Keratinocyte (primary cell): Measurements from ENCODE around the gene B4GAT1. TPM values are rescaled to one million over a fixed set of nuclear protein-coding genes. Genes with fewer than 3 reads are reported as not detected.

Experiments
- DNase-seq: peaks from one replicate; pipeline ENCODE4 v3.0.0-alpha.2; 2011; ENCODE audit warnings: low read depth, missing footprints, low spot score
- FAIRE-seq: peaks from 2 replicates; lab custom pipeline; 2011; peaks lifted over from hg19 to GRCh38; lab: Jason Lieb, UNC
- H2AFZ ChIP-seq: 2 replicates; pipeline ENCODE4 v1.6.0; 2012; ENCODE audit warnings: low read length, control low read depth, inconsistent platforms; ENCODE audit not compliant: control insufficient read depth
- H3K27ac ChIP-seq: 2 replicates; pipeline ENCODE4 v1.5.1; 2011; ENCODE audit warnings: low read length; ENCODE audit not compliant: control insufficient read depth, insufficient read depth
- H3K27me3 ChIP-seq: 3 replicates; pipeline ENCODE4 v1.6.0; 2011; ENCODE audit warnings: low read length; ENCODE audit not compliant: control insufficient read depth, insufficient read depth; ENCODE audit errors: extremely low read depth
- H3K36me3 ChIP-seq, 2 experiments: 2 replicates in 1 of 2; 3 replicates in 1 of 2; pipeline ENCODE4 v1.5.1; 2011; ENCODE audit warnings: low read length in 2 of 2, mild to moderate bottlenecking in 1 of 2; ENCODE audit not compliant: control insufficient read depth in 2 of 2, insufficient read depth in 2 of 2; ENCODE audit errors: extremely low read depth in 1 of 2
- H3K4me1 ChIP-seq: 3 replicates; pipeline ENCODE4 v1.5.1; 2011; ENCODE audit warnings: low read length; ENCODE audit not compliant: control insufficient read depth, insufficient read depth; ENCODE audit errors: extremely low read depth
- H3K4me2 ChIP-seq: 3 replicates; pipeline ENCODE4 v1.6.0; 2011; ENCODE audit warnings: low read depth, low read length; ENCODE audit not compliant: control insufficient read depth, insufficient read depth; ENCODE audit errors: extremely low read depth
- H3K4me3 ChIP-seq, 3 experiments: fragments of 200-600 bp in 1 of 3; sonication (generic) in 1 of 3; 2 replicates in 2 of 3; 3 replicates in 1 of 3; pipeline ENCODE4 v1.5.1; 2011 to 2016; ENCODE audit warnings: low read length in 3 of 3, mild to moderate bottlenecking in 3 of 3, control low read depth in 2 of 3, inconsistent platforms in 1 of 3, low read depth in 1 of 3, mixed read lengths in 1 of 3, mixed run types in 1 of 3, moderate library complexity in 1 of 3; ENCODE audit not compliant: control insufficient read depth in 2 of 3, insufficient read depth in 2 of 3; ENCODE audit errors: extremely low read depth in 1 of 3
- H3K79me2 ChIP-seq: 2 replicates; pipeline ENCODE4 v1.6.0; 2012; ENCODE audit warnings: low read length; ENCODE audit not compliant: control insufficient read depth, insufficient read depth
- H3K9ac ChIP-seq: 3 replicates; pipeline ENCODE4 v1.6.0; 2011; ENCODE audit warnings: low read length; ENCODE audit not compliant: control insufficient read depth, insufficient read depth; ENCODE audit errors: extremely low read depth
- H3K9me1 ChIP-seq: 3 replicates; pipeline ENCODE4 v1.6.0; 2011; ENCODE audit warnings: low read length; ENCODE audit not compliant: control insufficient read depth, insufficient read depth; ENCODE audit errors: extremely low read depth
- H3K9me3 ChIP-seq: 2 replicates; pipeline ENCODE4 v1.5.1; 2012; ENCODE audit warnings: low read depth, low read length; ENCODE audit not compliant: control insufficient read depth
- H4K20me1 ChIP-seq: 3 replicates; pipeline ENCODE4 v1.6.0; 2011; ENCODE audit warnings: low read length; ENCODE audit not compliant: control insufficient read depth, insufficient read depth; ENCODE audit errors: extremely low read depth
- EZH2 ChIP-seq: IDR thresholded peaks from one replicate; pipeline ENCODE4 v1.6.1; 2012; ENCODE audit warnings: inconsistent platforms, mild to moderate bottlenecking, low read length, moderate library complexity
- dilution Hi-C: fragments of 300-500 bp; cut with MboI; formaldehyde crosslinking; loops from one replicate; pipeline ENCODE4 v1.7.0; 2020; ENCODE audit warnings: low sequenced_read_pairs; ENCODE audit not compliant: extremely low pct_ligation_motif_present
- polyA plus RNA-seq, 5 experiments: library from polyadenylated mRNA; depleted of rRNA in 3 of 5; stranded (reverse) in 3 of 5; stranded (forward) in 1 of 5; unstranded in 1 of 5; fragments of >200 nt; gene quantifications; 1 replicate in 1 of 5; 2 replicates in 3 of 5; 3 replicates in 1 of 5; pipeline versions ENCODE4 v1.2.1 to v1.2.3, GENCODE V29; 2011 to 2012; ENCODE audit warnings: missing spikeins in 2 of 5, low read depth in 1 of 5, low replicate concordance in 1 of 5
- TF ChIP-seq, protein P1 (sequence below), 3 experiments: IDR thresholded peaks in 1 of 3; conservative IDR thresholded peaks in 1 of 3; optimal IDR thresholded peaks in 1 of 3; 2 replicates in 2 of 3; 3 replicates in 1 of 3; pipeline versions ENCODE3 to v1.5.1; 2011; ENCODE audit warnings: low read length in 3 of 3, mild to moderate bottlenecking in 3 of 3, moderate library complexity in 2 of 3, control low read depth in 1 of 3, inconsistent platforms in 1 of 3; ENCODE audit not compliant: insufficient read depth in 2 of 3; ENCODE audit errors: extremely low read depth in 1 of 3

Gene B4GAT1
- polyA plus RNA-seq, 1 donor (not counting 4 experiments of a cell fraction or from before 2014, with no cell fraction given) = 5.2 TPM

DNA sequence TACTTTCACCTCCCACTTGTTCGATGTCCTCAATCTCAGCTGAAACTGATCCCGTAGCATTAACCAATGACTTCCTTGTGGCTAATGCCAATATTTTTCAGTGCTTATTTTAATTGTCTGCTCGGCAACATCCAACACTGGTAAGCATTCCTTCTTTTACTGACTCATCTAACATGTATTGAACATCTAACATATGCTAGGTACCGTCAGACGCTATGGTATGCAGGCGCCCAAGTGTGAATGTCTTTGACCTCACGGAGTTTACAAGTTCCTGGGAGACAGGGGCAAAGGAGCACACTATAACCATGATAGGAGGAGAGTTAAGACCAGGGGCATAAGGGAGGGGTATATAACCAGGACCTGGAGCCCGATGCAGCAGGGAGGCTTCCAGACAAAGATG lies 4.3 kb downstream of the B4GAT1 start:
- H3K9me3 ChIP-seq = no peaks in the 10 kb centered on the region
- no peak overlapping the region for H3K27ac ChIP-seq
- no peaks in the 10 kb centered on the region for H3K27me3 ChIP-seq
- peaks cover 47% of the 10 kb centered on the region for H3K4me1 ChIP-seq
- peak overlapping the region in 1 of 3 experiments; percentile 70 for H3K4me3 ChIP-seq
- dilution Hi-C loops = no loop called here
- DNase-seq (no peak), FAIRE-seq (no peak)
- peaks cover 19 to 24% of the 10 kb centered on the region in 2 experiments for H3K36me3 ChIP-seq
- peaks cover 4% of the 10 kb centered on the region for H3K9me1 ChIP-seq
- peak overlapping the region; percentile 96 for H3K4me2 ChIP-seq
- peaks cover 33% of the 10 kb centered on the region for H3K79me2 ChIP-seq
- no peak overlapping the region for H2AFZ ChIP-seq
- H3K9ac ChIP-seq = no peak overlapping the region
- TF ChIP-seq EZH2 = no peak
- TF ChIP-seq, protein P1, sequence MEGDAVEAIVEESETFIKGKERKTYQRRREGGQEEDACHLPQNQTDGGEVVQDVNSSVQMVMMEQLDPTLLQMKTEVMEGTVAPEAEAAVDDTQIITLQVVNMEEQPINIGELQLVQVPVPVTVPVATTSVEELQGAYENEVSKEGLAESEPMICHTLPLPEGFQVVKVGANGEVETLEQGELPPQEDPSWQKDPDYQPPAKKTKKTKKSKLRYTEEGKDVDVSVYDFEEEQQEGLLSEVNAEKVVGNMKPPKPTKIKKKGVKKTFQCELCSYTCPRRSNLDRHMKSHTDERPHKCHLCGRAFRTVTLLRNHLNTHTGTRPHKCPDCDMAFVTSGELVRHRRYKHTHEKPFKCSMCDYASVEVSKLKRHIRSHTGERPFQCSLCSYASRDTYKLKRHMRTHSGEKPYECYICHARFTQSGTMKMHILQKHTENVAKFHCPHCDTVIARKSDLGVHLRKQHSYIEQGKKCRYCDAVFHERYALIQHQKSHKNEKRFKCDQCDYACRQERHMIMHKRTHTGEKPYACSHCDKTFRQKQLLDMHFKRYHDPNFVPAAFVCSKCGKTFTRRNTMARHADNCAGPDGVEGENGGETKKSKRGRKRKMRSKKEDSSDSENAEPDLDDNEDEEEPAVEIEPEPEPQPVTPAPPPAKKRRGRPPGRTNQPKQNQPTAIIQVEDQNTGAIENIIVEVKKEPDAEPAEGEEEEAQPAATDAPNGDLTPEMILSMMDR (optimal IDR thresholded peaks at IDR 0.05 in 1 of 3, IDR thresholded peaks at IDR 0.05 in 1 of 3, conservative IDR thresholded peaks at IDR 0.05 in 1 of 3; ENCODE audit: extremely low read depth in 1 of 3, insufficient read depth in 2 of 3, low read length in 3 of 3) = no peak
- no peaks in the 10 kb centered on the region for H4K20me1 ChIP-seq

DNA sequence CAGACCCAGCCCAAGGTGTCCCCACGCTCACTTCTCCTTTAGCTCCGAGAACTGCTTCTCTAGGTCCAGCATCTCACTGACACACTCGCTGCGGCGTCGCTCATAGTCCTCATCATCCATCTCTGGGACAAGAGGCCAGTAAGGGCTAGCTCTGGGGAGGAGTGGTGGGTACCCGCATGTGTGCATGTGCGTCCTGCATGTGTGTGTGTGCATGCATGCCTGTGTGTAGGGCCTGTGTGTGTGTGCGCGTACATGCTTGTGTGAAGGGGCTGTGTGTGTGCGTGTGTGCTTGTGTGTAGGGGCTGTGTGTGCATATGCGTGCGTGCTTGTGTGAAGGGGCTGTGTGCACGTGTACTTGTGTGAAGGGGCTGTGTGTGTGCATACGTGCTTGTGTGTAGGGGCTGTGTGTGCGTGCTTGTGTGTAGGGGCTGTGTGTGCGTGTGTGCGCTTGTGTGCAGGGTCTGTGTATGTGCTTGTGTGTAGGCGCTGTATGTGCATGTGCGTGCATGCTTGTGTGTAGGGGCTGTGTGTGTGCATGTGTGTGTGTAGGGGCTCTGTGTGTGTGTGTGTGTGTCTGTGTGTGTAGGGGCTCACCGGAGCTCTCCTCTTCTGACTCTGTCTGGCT lies 5.8 kb downstream of the B4GAT1 start:
- H3K79me2 ChIP-seq = peaks cover 29% of the 10 kb centered on the region
- no peak overlapping the region for H3K27ac ChIP-seq
- TF ChIP-seq, protein P1 (optimal IDR thresholded peaks at IDR 0.05 in 1 of 3, IDR thresholded peaks at IDR 0.05 in 1 of 3, conservative IDR thresholded peaks at IDR 0.05 in 1 of 3; ENCODE audit: extremely low read depth in 1 of 3, insufficient read depth in 2 of 3, low read length in 3 of 3) = no peak
- no peak for TF ChIP-seq EZH2
- peaks cover 5% of the 10 kb centered on the region for H3K9me1 ChIP-seq
- H4K20me1 ChIP-seq = no peaks in the 10 kb centered on the region
- peaks cover 19 to 31% of the 10 kb centered on the region in 2 experiments for H3K36me3 ChIP-seq
- H3K4me2 ChIP-seq = no peak overlapping the region
- dilution Hi-C loops = no loop called here
- H3K9ac ChIP-seq = no peak overlapping the region
- H3K27me3 ChIP-seq = no peaks in the 10 kb centered on the region
- peaks cover 57% of the 10 kb centered on the region for H3K4me1 ChIP-seq
- FAIRE-seq (no peak), DNase-seq (no peak)
- H3K9me3 ChIP-seq = no peaks in the 10 kb centered on the region
- H3K4me3 ChIP-seq = no peak overlapping the region
- H2AFZ ChIP-seq = no peak overlapping the region
